ENCODE measurements around the gene SLCO4A1.

SLCO4A1 gene

GRCh38 chr20:62653373-62653772 is 11.1 kb downstream of the SLCO4A1 start:
- Histone ChIP-seq H2BK12ac (ENCODE audit: low read length) (no peak overlapping the region), H2BK5ac (ENCODE audit: low read depth, low read length, poor library complexity) (no peak overlapping the region)

GRCh38 chr20:62653951-62654685 is 11.8 kb downstream of the SLCO4A1 start:
- Histone ChIP-seq H3K4ac (ENCODE audit: low read depth, low read length) (no peak overlapping the region), H2AK5ac (ENCODE audit: low read length) (no peak overlapping the region), H4K12ac (ENCODE audit: low read depth, low read length) (no peak overlapping the region), H2BK5ac (ENCODE audit: low read depth, low read length, poor library complexity) (no peak overlapping the region), H3K36me3 (ENCODE audit: control insufficient read depth in 1 of 2, insufficient read depth in 2 of 2, low read length in 2 of 2) (no peaks in the 10 kb centered on the region), H3K14ac (ENCODE audit: low read length) (no peak overlapping the region), H3K4me3 (ENCODE audit: low read depth, low read length) (no peak overlapping the region), H3K9me3 (ENCODE audit: insufficient read depth, low read depth, low read length) (no peaks in the 10 kb centered on the region), H3K23ac (ENCODE audit: low read length) (no peak overlapping the region), H2BK12ac (ENCODE audit: low read length) (no peak overlapping the region), H4K8ac (ENCODE audit: low read depth, low read length) (no peak overlapping the region), H3K27ac (ENCODE audit: low read depth, low read length) (no peak overlapping the region), H3K79me1 (ENCODE audit: low read length) (no peaks in the 10 kb centered on the region), H4K91ac (ENCODE audit: low read depth, low read length) (no peak overlapping the region), H2AFZ (ENCODE audit: insufficient read depth, low read length, poor library complexity) (no peak overlapping the region), H3K9ac (ENCODE audit: low read length) (no peak overlapping the region), H3K27me3 (ENCODE audit: insufficient read depth, low read length) (no peaks in the 10 kb centered on the region), H3K18ac (ENCODE audit: low read length) (no peak overlapping the region), H3K4me2 (ENCODE audit: low read length) (no peak overlapping the region), H2BK120ac (ENCODE audit: insufficient read depth, low read length, poor library complexity) (no peak overlapping the region), H3K79me2 (ENCODE audit: control insufficient read depth, insufficient read depth, low read length, poor library complexity) (no peaks in the 10 kb centered on the region), H3K4me1 (ENCODE audit: control insufficient read depth in 1 of 2, insufficient read depth in 2 of 2, low read length in 2 of 2) (peaks cover 7 to 12% of the 10 kb centered on the region in 2 experiments)
- WGBS (ENCODE audit: extremely low coverage, insufficient coverage, insufficient read length): no CpG with 5 or more reads among the region's 24 CpGs
- DNase-seq: no peak

More at GRCh38 chr20:62653373-62653772, 11.1 kb downstream of the SLCO4A1 start:
- H3K79me2 ChIP-seq (ENCODE audit: control insufficient read depth, insufficient read depth, low read length, poor library complexity): no peaks in the 10 kb centered on the region
- peaks cover 7 to 12% of the 10 kb centered on the region in 2 experiments for H3K4me1 ChIP-seq (ENCODE audit: control insufficient read depth in 1 of 2, insufficient read depth in 2 of 2, low read length in 2 of 2)
- no peak overlapping the region for H3K9ac ChIP-seq (ENCODE audit: low read length)
- no peaks in the 10 kb centered on the region for H3K79me1 ChIP-seq (ENCODE audit: low read length)
- H3K4ac ChIP-seq (ENCODE audit: low read depth, low read length): no peak overlapping the region
- no peaks in the 10 kb centered on the region for H3K36me3 ChIP-seq (ENCODE audit: control insufficient read depth in 1 of 2, insufficient read depth in 2 of 2, low read length in 2 of 2)
- no CpG with 5 or more reads among the region's 12 CpGs for WGBS (ENCODE audit: extremely low coverage, insufficient coverage, insufficient read length)
- H3K14ac ChIP-seq (ENCODE audit: low read length): no peak overlapping the region
- H4K12ac ChIP-seq (ENCODE audit: low read depth, low read length): no peak overlapping the region
- no peak overlapping the region for H3K27ac ChIP-seq (ENCODE audit: low read depth, low read length)
- H3K4me3 ChIP-seq (ENCODE audit: low read depth, low read length): no peak overlapping the region
- no peak overlapping the region for H3K18ac ChIP-seq (ENCODE audit: low read length)
- H2BK120ac ChIP-seq (ENCODE audit: insufficient read depth, low read length, poor library complexity): no peak overlapping the region
- H4K91ac ChIP-seq (ENCODE audit: low read depth, low read length): no peak overlapping the region
- no peak overlapping the region for H2AFZ ChIP-seq (ENCODE audit: insufficient read depth, low read length, poor library complexity)
- no peak overlapping the region for H3K4me2 ChIP-seq (ENCODE audit: low read length)
- no peaks in the 10 kb centered on the region for H3K27me3 ChIP-seq (ENCODE audit: insufficient read depth, low read length)
- H2AK5ac ChIP-seq (ENCODE audit: low read length): no peak overlapping the region
- H3K23ac ChIP-seq (ENCODE audit: low read length): no peak overlapping the region
- no peak overlapping the region for H4K8ac ChIP-seq (ENCODE audit: low read depth, low read length)
- DNase-seq: no peak
- no peaks in the 10 kb centered on the region for H3K9me3 ChIP-seq (ENCODE audit: insufficient read depth, low read depth, low read length)

- Histone ChIP-seq H3K4me1 (ENCODE audit: control insufficient read depth in 1 of 2, insufficient read depth in 2 of 2, low read length in 2 of 2) (peaks cover 7 to 12% of the 10 kb centered on the region in 2 experiments), H2BK120ac (ENCODE audit: insufficient read depth, low read length, poor library complexity) (no peak overlapping the region), H3K9ac (ENCODE audit: low read length) (no peak overlapping the region), H3K9me3 (ENCODE audit: insufficient read depth, low read depth, low read length) (no peaks in the 10 kb centered on the region), H3K4ac (ENCODE audit: low read depth, low read length) (no peak overlapping the region), H3K27ac (ENCODE audit: low read depth, low read length) (no peak overlapping the region), H3K36me3 (ENCODE audit: control insufficient read depth in 1 of 2, insufficient read depth in 2 of 2, low read length in 2 of 2) (no peaks in the 10 kb centered on the region), H3K18ac (ENCODE audit: low read length) (no peak overlapping the region), H3K4me3 (ENCODE audit: low read depth, low read length) (no peak overlapping the region), H3K79me1 (ENCODE audit: low read length) (no peaks in the 10 kb centered on the region), H2BK12ac (ENCODE audit: low read length) (no peak overlapping the region), H3K27me3 (ENCODE audit: insufficient read depth, low read length) (no peaks in the 10 kb centered on the region), H4K8ac (ENCODE audit: low read depth, low read length) (no peak overlapping the region), H3K79me2 (ENCODE audit: control insufficient read depth, insufficient read depth, low read length, poor library complexity) (no peaks in the 10 kb centered on the region), H3K4me2 (ENCODE audit: low read length) (no peak overlapping the region), H2AFZ (ENCODE audit: insufficient read depth, low read length, poor library complexity) (no peak overlapping the region), H3K23ac (ENCODE audit: low read length) (no peak overlapping the region), H2AK5ac (ENCODE audit: low read length) (no peak overlapping the region), H2BK5ac (ENCODE audit: low read depth, low read length, poor library complexity) (no peak overlapping the region), H3K14ac (ENCODE audit: low read length) (no peak overlapping the region), H4K12ac (ENCODE audit: low read depth, low read length) (no peak overlapping the region), H4K91ac (ENCODE audit: low read depth, low read length) (no peak overlapping the region)
- DNase-seq: no peak
- no CpG with 5 or more reads among the region's 38 CpGs for WGBS (ENCODE audit: extremely low coverage, insufficient coverage, insufficient read length)
Measured at GRCh38 chr20:62655282-62656196, 13.2 kb downstream of the SLCO4A1 start.

- Histone ChIP-seq H3K27ac (ENCODE audit: low read depth, low read length) (no peak overlapping the region), H3K27me3 (ENCODE audit: insufficient read depth, low read length) (no peaks in the 10 kb centered on the region), H3K36me3 (ENCODE audit: control insufficient read depth in 1 of 2, insufficient read depth in 2 of 2, low read length in 2 of 2) (no peaks in the 10 kb centered on the region), H3K9ac (ENCODE audit: low read length) (no peak overlapping the region), H4K12ac (ENCODE audit: low read depth, low read length) (no peak overlapping the region), H3K79me2 (ENCODE audit: control insufficient read depth, insufficient read depth, low read length, poor library complexity) (no peaks in the 10 kb centered on the region), H3K4me3 (ENCODE audit: low read depth, low read length) (no peak overlapping the region), H3K4me1 (ENCODE audit: control insufficient read depth in 1 of 2, insufficient read depth in 2 of 2, low read length in 2 of 2) (peaks cover 7 to 12% of the 10 kb centered on the region in 2 experiments), H3K23ac (ENCODE audit: low read length) (no peak overlapping the region), H3K79me1 (ENCODE audit: low read length) (no peaks in the 10 kb centered on the region), H2AFZ (ENCODE audit: insufficient read depth, low read length, poor library complexity) (no peak overlapping the region), H2BK12ac (ENCODE audit: low read length) (no peak overlapping the region), H3K4me2 (ENCODE audit: low read length) (no peak overlapping the region), H2BK5ac (ENCODE audit: low read depth, low read length, poor library complexity) (no peak overlapping the region), H4K91ac (ENCODE audit: low read depth, low read length) (no peak overlapping the region), H2AK5ac (ENCODE audit: low read length) (no peak overlapping the region), H3K18ac (ENCODE audit: low read length) (no peak overlapping the region), H3K14ac (ENCODE audit: low read length) (no peak overlapping the region), H2BK120ac (ENCODE audit: insufficient read depth, low read length, poor library complexity) (no peak overlapping the region), H3K4ac (ENCODE audit: low read depth, low read length) (no peak overlapping the region), H3K9me3 (ENCODE audit: insufficient read depth, low read depth, low read length) (no peaks in the 10 kb centered on the region), H4K8ac (ENCODE audit: low read depth, low read length) (no peak overlapping the region)
- WGBS (ENCODE audit: extremely low coverage, insufficient coverage, insufficient read length): no CpG with 5 or more reads among the region's 39 CpGs
- DNase-seq: peak; percentile 96 to 98
Measured at GRCh38 chr20:62656197-62656918, 14.1 kb downstream of the SLCO4A1 start.

All from trophoblast cell (in vitro differentiated cells and primary cell).